Dedifferentiated amniotic fluid mesenchymal stem cell (primary cell): ENCODE data around the gene HTRA1.

ENCODE experiments used
- DNase-seq: peaks from one replicate; pipeline ENCODE4 v3.0.0-alpha.2; 2016; ENCODE audit errors: extremely low spot score

The HTRA1 gene

GRCh38 chr10:122461367-122461728 is at the start of gene HTRA1:
Gene HTRA1 (plus strand): TSS chr10:122461553. CDS start chr10:122461653, 100 bp downstream.
- DNase-seq: peak; percentile 47

- DNase-seq: no peak
These were observed 48.0 kb upstream of the HTRA1 start for GRCh38 chr10:122413327-122413726.

GRCh38 chr10:122417667-122418066 is 43.7 kb upstream of the HTRA1 start:
- DNase-seq: no peak

- DNase-seq: no peak
These were observed 42.3 kb upstream of the HTRA1 start for GRCh38 chr10:122419016-122419415.

- peak; percentile 30 for DNase-seq
These were observed 41.3 kb upstream of the HTRA1 start for GRCh38 chr10:122419876-122420623.

GRCh38 chr10:122420624-122421007 is 40.7 kb upstream of the HTRA1 start:
- no peak for DNase-seq

GRCh38 chr10:122421054-122421625 is 40.2 kb upstream of the HTRA1 start:
- DNase-seq: no peak

- no peak for DNase-seq
These were observed 39.6 kb upstream of the HTRA1 start for GRCh38 chr10:122421742-122422141.

GRCh38 chr10:122422266-122422989 is 38.9 kb upstream of the HTRA1 start:
- no peak for DNase-seq

- no peak for DNase-seq
These were observed 37.3 kb upstream of the HTRA1 start for GRCh38 chr10:122424059-122424458.

GRCh38 chr10:122426829-122427228 is 34.5 kb upstream of the HTRA1 start:
- no peak for DNase-seq

GRCh38 chr10:122427280-122427679 is 34.1 kb upstream of the HTRA1 start:
- no peak for DNase-seq

GRCh38 chr10:122435212-122435827 is 26.0 kb upstream of the HTRA1 start:
- peak; percentile 38 for DNase-seq

GRCh38 chr10:122441961-122442360 is 19.4 kb upstream of the HTRA1 start:
- no peak for DNase-seq

- no peak for DNase-seq
These were observed 15.9 kb upstream of the HTRA1 start for GRCh38 chr10:122445469-122445868.

- DNase-seq: no peak
These were observed 15.4 kb upstream of the HTRA1 start for GRCh38 chr10:122445904-122446303.

GRCh38 chr10:122446668-122447423 is 14.5 kb upstream of the HTRA1 start:
- no peak for DNase-seq

GRCh38 chr10:122448600-122448999 is 12.8 kb upstream of the HTRA1 start:
- DNase-seq: no peak

- DNase-seq: no peak
These were observed 12.2 kb upstream of the HTRA1 start for GRCh38 chr10:122449153-122449552.

GRCh38 chr10:122450353-122450990 is 10.9 kb upstream of the HTRA1 start:
- no peak for DNase-seq

GRCh38 chr10:122454071-122454470 is 7.3 kb upstream of the HTRA1 start:
- DNase-seq: no peak
